Prostate gland (tissue), 2 donors: ENCODE data around the gene ATP6V0A4.

ENCODE experiments used
- CTCF ChIP-seq, 4 experiments: fragments of 200-600 bp in 2 of 4; fragments of 450-650 bp in 2 of 4; sonication (generic) in 2 of 4; IDR thresholded peaks; 1 replicate in 3 of 4; 2 replicates in 1 of 4; pipeline ENCODE4 v1.5.1; 2016 to 2019; ENCODE audit warnings: antibody characterized with exemption in 4 of 4, mild to moderate bottlenecking in 2 of 4, moderate library complexity in 2 of 4
- POLR2A ChIP-seq: fragments of 450-650 bp; IDR thresholded peaks from one replicate; pipeline ENCODE4 v1.6.1; 2016; ENCODE audit warnings: antibody characterized with exemption, mild to moderate bottlenecking
- POLR2AphosphoS5 ChIP-seq: sonication (generic); formaldehyde crosslinking; IDR thresholded peaks from one replicate; pipeline ENCODE4 v1.6.1; 2017; ENCODE audit warnings: antibody characterized with exemption

- TF ChIP-seq CTCF (IDR thresholded peaks at IDR 0.05) (no peak), POLR2A (no peak), POLR2AphosphoS5 (no peak)
Measured at GRCh38 chr7:138691178-138691577, 106.8 kb downstream of the ATP6V0A4 start.
